HG02885 (cell line): ENCODE data around the gene SCGB1D4.
"Not testable (repeated sequence)": the region's sequence is repeated elsewhere in the genome, so short reads cannot be mapped to it uniquely, and the experiment has no call there.

Experiments
- ATAC-seq: cut with Tn5 transposase; IDR thresholded peaks from one replicate; pipeline ENCODE4 v1.9.1; 2021; ENCODE audit warnings: mild to moderate bottlenecking; ENCODE audit not compliant: unreplicated experiment, poor library complexity

The SCGB1D4 gene

DNA sequence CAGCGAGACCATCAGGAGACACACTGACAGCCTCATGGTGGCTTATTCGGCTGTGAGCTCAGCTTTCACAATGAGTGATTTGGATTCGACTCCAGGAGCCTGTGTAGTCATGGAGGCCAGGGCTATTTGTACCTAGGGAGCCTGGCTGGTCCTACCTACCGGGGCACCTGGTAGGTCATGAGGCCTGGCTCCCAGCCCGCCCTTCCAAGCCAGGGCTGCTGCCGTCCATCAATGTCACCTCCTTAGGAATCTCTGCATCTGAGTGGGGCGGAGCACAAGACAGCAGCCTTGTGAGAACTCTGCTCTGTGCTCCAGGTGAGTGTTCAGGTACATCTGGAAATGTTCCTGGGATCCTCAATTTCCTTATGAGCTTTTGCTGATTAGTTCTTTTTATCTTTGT is at the start of gene SCGB1D4:
SCGB1D4 (minus strand) TSS at position 101 of the 400 bp plus-strand sequence; CDS start at position 36, 65 bp downstream.
- no peak for ATAC-seq

- ATAC-seq = no peak
These were observed 47.0 kb upstream of the SCGB1D4 start for GRCh38 chr11:62345861-62346260.

DNA sequence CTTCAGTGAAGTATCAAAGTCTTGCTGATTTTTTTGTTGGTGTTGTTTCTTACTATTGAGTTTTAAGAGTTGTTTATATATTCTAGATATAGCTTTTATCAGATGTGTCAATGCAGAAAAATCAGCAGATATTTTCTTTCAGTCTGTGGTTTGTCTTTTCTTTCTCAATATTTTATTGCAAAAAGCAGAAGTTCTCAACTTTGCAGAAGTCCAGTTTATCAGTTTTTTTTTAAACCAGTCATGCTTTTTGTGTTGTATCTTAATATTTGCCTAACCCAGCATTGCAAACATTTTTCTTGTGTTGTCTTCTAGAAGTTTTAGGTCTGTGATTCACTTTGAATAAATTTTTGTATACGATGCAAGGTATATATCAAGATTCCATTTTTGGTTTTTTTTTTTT is 45.3 kb upstream of the SCGB1D4 start:
- no peak for ATAC-seq

- not testable (repeated sequence) for ATAC-seq
These were observed 44.8 kb upstream of the SCGB1D4 start for GRCh38 chr11:62343646-62344190.

DNA sequence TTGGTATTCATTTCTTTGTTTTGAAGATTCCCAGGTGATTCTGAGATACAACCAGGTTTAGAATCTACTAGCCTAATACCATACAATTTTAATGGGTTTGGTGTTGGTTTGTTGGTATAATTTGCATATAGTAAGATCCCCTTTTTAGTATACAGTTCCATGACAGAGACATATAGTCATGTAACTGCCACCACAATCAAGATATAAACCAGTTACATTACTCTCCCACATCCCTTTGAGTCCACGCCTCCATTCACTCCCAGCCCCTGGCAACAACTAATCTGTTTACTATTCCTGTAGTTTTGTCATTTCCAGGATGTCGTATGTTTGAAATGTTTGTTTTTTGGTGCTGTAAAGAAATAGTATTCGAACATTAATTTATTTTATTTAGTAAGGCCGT is 42.7 kb upstream of the SCGB1D4 start:
- ATAC-seq = no peak

DNA sequence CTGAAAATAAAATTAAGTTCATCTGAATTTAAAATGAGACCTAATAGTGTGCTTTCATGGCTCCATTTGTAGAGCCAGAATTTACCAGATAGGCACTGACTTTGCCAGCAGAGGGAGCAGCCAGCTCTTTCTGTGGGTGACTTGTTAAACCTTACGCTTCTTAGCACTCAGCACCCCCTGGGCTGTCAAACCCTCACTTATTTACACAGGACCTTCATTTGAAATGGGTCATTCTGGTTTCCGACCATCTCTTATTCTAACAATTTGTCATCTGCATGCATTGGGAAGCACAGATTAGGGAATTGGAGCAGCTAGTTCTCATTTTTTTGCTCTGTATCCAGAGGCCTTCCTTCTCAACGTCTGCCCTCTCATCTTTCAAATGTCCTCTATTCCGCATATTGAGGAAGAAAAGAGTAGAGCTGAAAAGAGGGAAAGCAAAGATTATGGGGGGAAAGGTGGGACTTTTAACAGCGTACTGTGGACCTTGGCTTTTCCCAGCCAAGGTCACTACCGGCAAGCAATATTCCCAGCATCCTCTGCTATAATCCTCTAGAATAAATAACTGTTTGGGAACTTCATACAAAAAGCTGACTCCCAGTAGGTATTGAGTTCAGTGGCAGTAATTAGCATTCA is 41.5 kb upstream of the SCGB1D4 start:
- no peak for ATAC-seq

DNA sequence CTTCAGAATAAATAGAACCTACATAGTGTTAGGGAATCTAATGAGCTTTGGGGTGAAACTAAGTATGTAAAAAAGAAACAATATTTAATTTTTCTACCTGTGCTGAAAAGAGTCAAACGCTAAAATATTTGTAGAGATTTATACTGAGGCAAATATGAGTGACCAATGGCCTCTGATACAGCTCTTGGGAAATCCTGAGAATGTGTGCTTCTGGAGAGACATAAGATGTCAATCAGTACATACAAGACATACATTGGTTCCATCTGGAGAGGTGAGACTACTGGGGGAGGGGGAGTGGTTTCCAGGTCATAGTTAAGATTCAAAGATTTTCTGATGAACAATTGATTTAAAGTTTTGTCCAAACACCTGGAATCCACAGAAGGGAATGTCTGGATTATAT is 39.3 kb upstream of the SCGB1D4 start:
- no peak for ATAC-seq

DNA sequence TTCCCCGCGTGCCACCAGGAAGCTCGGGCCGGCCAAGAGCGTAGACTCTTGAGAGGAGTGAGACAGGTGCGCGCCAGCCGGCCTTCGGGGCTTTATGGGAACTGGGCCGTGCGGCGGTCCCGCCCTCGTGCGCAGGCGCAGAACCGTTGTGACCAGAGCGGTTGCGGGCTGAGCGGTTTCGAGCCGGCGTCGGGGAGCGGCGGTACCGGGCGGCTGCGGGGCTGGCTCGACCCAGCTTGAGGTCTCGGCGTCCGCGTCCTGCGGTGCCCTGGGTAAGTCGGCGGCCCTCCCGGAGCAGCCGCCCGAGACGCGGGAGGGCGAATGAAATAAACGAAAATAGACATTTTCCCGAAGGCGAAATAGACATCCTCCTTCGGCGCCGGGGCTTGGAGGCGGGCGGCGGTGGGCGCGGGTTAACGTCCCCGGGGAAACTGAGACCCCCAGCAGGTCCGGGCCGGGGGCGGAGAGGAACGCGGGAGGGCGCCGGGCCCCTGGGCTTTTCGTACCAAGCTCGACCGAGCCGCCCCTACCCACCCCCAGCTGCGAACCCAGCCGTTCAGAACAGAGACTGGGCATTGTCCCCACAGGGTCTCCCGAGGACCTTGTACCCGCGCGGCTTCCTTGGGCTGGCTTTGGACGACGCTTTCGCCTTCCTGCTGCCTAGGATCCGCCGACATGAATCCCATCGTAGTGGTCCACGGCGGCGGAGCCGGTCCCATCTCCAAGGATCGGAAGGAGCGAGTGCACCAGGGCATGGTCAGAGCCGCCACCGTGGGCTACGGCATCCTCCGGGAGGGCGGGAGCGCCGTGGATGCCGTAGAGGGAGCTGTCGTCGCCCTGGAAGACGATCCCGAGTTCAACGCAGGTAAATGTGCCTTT is 38.7 kb upstream of the SCGB1D4 start, which contains the start of gene ASRGL1:
ASRGL1 (plus strand) TSS at position 146 of the 879 bp plus-strand sequence; CDS start at position 676, 530 bp downstream.
- no peak for ATAC-seq

DNA sequence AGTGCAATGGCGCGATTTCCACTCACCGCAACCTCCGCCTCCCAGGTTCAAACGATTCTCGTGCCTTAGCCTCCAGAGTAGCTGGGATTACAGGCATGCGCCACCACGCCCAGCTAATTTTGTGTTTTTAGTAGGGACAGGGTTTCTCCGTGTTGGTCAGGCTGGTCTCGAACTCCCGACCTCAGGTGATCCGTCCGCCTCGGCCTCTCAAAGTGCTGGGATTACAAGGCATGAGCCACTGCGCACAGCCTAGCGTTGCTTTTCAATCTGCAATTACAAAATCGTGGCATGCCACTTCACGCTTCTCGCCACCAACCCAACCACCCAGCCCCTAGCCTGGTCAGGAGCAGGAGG is 38.1 kb upstream of the SCGB1D4 start:
- ATAC-seq = not testable (repeated sequence)

- no peak for ATAC-seq
These were observed 34.9 kb upstream of the SCGB1D4 start for GRCh38 chr11:62333768-62334167.

DNA sequence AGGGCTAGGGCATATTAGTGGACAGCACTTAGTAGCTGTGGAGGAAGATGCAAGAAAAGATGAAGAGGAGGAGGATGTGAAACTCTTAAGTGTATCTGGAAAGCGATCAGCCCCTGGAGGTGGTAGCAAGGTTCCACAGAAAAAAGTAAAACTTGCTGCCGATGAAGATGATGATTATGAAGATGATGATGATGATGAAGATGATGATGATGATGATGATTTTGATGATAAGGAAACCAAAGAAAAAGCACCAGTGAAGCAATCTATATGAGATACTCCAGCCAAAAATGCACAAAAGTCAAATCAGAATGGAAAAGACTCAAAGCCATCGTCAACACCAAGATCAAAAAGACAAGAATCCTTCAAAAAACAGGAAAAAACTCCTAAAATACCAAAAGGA is 32.4 kb upstream of the SCGB1D4 start:
- not testable (repeated sequence) for ATAC-seq

DNA sequence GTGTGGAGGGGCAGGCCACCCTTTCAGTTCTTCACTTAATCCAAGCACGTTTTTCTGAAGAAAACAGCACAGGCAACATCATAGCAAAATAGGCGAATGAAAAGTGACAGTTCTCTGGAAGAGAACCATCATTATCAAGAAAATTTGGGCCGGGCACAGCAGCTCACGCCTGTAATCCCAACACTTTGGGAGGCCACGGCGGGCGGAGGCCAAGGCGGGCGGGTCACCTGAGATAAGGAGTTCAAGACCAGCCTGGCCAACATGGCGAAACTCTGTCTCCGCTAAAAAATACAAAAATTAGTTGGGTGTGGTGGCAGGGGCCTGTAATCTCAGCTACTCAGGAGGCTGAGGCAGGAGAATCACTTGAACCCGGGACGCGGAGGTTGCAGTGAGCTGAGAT is 28.7 kb upstream of the SCGB1D4 start:
- not testable (repeated sequence) for ATAC-seq

DNA sequence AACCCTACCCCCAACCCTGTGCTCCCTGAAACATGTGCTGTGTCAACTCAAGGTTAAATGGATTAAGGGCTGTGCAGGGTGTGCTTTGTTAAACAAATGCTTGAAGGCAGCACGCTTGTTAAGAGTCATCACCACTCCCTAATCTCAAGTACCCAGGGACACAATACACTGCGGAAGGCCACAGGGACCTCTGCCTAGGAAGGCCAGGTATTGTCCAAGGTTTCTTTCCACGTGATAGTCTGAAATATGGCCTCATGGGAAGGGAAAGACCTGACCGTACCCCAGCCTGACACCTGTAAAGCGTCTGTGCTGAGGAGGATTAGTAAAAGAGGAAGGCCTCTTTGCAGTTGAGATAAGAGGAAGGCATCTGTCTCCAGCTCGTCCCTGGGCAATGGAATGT is 27.8 kb upstream of the SCGB1D4 start:
- not testable (repeated sequence) for ATAC-seq

DNA sequence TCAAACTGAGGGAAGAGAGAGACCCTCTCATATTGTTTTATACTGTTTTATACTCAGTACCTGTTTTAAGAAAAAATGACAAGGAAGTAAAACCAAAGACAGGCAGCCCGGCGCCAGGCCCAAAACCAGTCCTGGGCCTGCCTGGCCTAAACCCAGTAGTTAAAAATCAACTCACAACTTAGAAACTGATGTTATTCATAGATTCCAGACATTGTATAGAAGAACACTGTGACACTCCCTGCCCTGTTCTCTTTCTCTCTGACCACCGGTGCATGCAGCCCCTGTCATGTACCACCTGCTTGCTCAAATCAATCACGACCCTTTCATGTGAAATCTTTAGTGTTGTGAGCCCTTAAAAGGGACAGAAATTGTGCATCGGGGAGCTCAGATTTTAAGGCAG is 26.9 kb upstream of the SCGB1D4 start:
- ATAC-seq = not testable (repeated sequence)

GRCh38 chr11:62324731-62325556 is 26.1 kb upstream of the SCGB1D4 start:
- ATAC-seq = no peak

DNA sequence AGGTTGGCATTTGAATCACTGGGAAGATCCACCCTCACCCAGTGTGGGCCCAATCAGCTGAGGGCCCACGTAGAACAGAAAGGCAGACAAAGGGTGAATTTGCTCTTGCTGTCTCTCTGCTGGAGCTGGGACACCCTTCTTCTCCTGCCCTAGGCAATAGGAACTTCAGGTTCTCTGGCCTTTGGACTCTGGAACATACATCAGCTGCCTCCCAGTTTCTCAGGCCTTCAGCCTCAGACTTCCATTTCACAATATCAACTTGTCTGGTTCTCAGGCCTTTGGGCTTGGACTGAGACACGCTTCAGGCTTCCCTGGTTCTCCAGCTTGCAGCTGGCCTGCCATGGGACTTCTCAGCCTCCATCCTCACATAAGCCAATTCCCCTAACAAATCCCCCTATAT is 23.6 kb upstream of the SCGB1D4 start:
- no peak for ATAC-seq

DNA sequence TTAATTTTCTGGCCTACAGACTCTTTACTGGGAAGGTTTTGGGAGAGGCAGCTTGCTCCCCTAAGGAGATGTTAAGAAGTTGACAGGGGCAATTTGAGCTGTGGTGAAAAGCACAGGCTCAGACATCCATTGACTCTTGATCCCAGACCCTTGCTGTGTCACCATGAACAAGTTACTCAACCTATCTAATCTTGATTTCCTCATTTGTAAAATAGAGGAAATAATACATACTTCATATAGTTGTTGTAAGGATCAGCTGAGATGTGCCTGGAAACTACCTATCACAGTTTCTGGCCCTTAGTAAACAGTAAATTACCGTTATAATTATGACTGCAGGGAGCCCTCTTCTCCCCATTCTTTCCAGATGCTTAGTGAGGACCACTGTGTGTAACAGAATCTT is 16.6 kb upstream of the SCGB1D4 start:
- no peak for ATAC-seq

DNA sequence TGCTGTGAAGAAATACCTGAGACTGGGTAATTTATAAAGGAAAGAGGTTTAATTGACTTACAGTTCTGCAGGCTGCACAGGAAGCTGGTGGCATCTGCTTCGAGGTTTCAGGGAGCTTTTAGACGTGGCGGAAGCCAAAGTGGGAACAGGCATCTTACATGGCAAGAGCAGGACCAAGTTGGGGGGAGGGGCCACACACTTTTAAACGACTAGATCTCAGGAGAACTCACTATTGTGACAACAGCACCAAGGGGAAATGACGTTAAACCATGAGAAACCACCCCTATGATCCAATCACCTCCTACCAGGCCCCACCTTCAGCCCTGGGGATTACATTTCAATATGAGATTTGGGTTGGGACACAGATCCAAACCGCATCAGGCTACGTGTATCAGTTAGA is 11.1 kb upstream of the SCGB1D4 start:
- ATAC-seq = no peak

DNA sequence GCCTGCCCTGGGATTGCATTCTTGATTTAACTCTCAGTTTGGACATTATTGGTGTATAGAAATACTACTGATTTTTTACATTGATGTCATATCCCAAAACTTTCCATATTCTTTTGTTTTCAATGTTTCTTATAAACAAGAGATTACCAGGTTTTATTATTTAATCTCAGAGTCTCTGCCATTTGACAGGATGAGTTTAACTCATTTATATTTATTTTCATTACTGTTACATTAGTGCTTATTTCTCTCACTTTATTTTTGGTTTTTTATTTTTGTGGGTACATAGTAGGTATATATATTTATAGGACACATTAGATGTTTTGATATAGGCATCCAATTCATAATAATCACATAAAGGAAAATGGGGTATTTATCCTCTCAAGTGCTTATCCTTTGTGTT is 9.1 kb upstream of the SCGB1D4 start:
- ATAC-seq = no peak

DNA sequence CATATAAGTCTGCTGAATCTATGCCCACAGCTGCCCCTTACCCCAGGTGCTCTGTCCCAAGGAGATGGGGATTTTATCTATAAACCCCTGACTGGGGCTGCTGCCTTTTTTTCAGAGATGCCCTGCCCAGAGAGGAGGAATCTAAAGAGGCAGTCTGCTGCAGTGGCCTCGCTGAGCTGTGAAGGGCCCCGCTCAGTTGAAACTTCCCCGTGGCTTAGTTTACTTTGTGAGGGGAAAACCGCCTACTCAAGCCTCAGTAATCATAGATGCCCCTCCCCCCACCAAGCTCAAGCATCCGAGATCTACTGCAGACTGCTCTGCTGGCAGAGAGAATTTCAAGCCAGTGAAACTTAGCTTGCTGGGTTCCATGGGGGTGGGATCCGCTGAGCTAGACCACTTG is 7.4 kb upstream of the SCGB1D4 start:
- no peak for ATAC-seq

- ATAC-seq = no peak
These were observed 3.4 kb downstream of the SCGB1D4 start for GRCh38 chr11:62295504-62295903.
